K562 (cell line): ENCODE results near the gene HSD3B7. TPM values are rescaled to one million over a fixed set of nuclear protein-coding genes. Genes with fewer than 3 reads are reported as not detected.

ENCODE experiments used
- ARID1B ChIP-seq: fragments of 450-650 bp; IDR thresholded peaks from 2 replicates; pipeline ENCODE4 v1.6.1; 2016; ENCODE audit warnings: antibody characterized with exemption, mild to moderate bottlenecking, inconsistent platforms
- CXXC5 ChIP-seq: fragments of 250-450 bp; sonication (Bioruptor Pico); IDR thresholded peaks from 2 replicates; pipeline ENCODE4 v1.8.0; 2022; ENCODE audit warnings: inconsistent platforms, mild to moderate bottlenecking, moderate library complexity
- EP300 ChIP-seq: IDR thresholded peaks from 2 replicates; pipeline ENCODE4 v1.6.1; 2012; ENCODE audit warnings: low read length, improper control_type of control experiment
- ESRRB ChIP-seq: fragments of 250-450 bp; sonication (Bioruptor Pico); IDR thresholded peaks from 2 replicates; pipeline ENCODE4 v1.5.0; 2020; ENCODE audit warnings: mild to moderate bottlenecking, moderate library complexity, borderline replicate concordance
- HCFC1 ChIP-seq: IDR thresholded peaks from 2 replicates; pipeline ENCODE4 v1.6.1; 2012; ENCODE audit warnings: low read depth, low read length, improper control_type of control experiment
- KDM2B ChIP-seq: fragments of 250-450 bp; sonication (Bioruptor Pico); IDR thresholded peaks from 2 replicates; pipeline ENCODE4 v1.8.0; 2021; ENCODE audit warnings: mild to moderate bottlenecking, moderate library complexity
- MNT ChIP-seq, 2 experiments: fragments of 450-650 bp; conservative IDR thresholded peaks; 2 replicates each; pipeline ENCODE4 v1.6.1; 2017; ENCODE audit warnings: mild to moderate bottlenecking in 2 of 2, moderate library complexity in 2 of 2
- SOX6 ChIP-seq: fragments of 450-650 bp; IDR thresholded peaks from 2 replicates; pipeline ENCODE4 v1.6.1; 2014; ENCODE audit warnings: mild to moderate bottlenecking
- STAT5B ChIP-seq: fragments of 250-450 bp; sonication (Bioruptor Pico); IDR thresholded peaks from 2 replicates; pipeline ENCODE4 v1.8.0; 2021; ENCODE audit warnings: mild to moderate bottlenecking, inconsistent platforms
- YY1 ChIP-seq, 3 experiments: IDR thresholded peaks; 2 replicates each; pipeline ENCODE4 v1.6.1; 2011; ENCODE audit warnings: low read length in 2 of 3, mild to moderate bottlenecking in 2 of 3, moderate library complexity in 2 of 3, borderline replicate concordance in 1 of 3, control low read depth in 1 of 3, low read depth in 1 of 3; ENCODE audit not compliant: insufficient read depth in 3 of 3, insufficient replicate concordance in 2 of 3, control insufficient read depth in 1 of 3, insufficient read length in 1 of 3; ENCODE audit errors: extremely low read depth in 1 of 3
- ZNF316 ChIP-seq: fragments of 450-650 bp; IDR thresholded peaks from 2 replicates; pipeline ENCODE4 v1.6.1; 2016
- polyA plus RNA-seq, 8 experiments: library from polyadenylated mRNA; depleted of rRNA in 4 of 8; stranded (reverse) in 5 of 8; unstranded in 3 of 8; fragments of >200 nt; fragmentation: Nextera tagmentation in 2 of 8; fragmentation: Illumina TruSeq in 1 of 8; extraction: Ambion mirVana in 2 of 8; extraction: Trizol in 1 of 8; gene quantifications; 2 replicates each; pipeline versions ENCODE4 v1.2.1 to v1.2.3, GENCODE V29; 2011 to 2014; ENCODE audit warnings: inconsistent platforms in 1 of 8, missing spikeins in 1 of 8
- total RNA-seq, 7 experiments: library from RNA; depleted of rRNA in 6 of 7; stranded (reverse); fragments of >200 nt in 6 of 7; fragmentation: Illumina TruSeq in 2 of 7; extraction: Trizol in 2 of 7; gene quantifications; 2 replicates each; pipeline versions ENCODE4 v1.2.1 to v1.2.3, GENCODE V29; 2011 to 2021; ENCODE audit warnings: low replicate concordance in 1 of 7
- TF ChIP-seq, protein P1 (sequence below): fragments of 200-400 bp; formaldehyde crosslinking; IDR thresholded peaks from 2 replicates; pipeline ENCODE4 v1.6.1; 2017; ENCODE audit warnings: mild to moderate bottlenecking, low read depth, low read length, moderate library complexity
- TF ChIP-seq, protein P2 (sequence below): sonication (generic); formaldehyde crosslinking; IDR thresholded peaks from 2 replicates; pipeline ENCODE4 v1.8.0; 2023; ENCODE audit warnings: mild to moderate bottlenecking, missing genetic modification reagents
- TF ChIP-seq, protein P3 (sequence below): sonication (generic); formaldehyde crosslinking; IDR thresholded peaks from 2 replicates; pipeline ENCODE4 v1.8.0; 2022; ENCODE audit warnings: mild to moderate bottlenecking, low read depth, missing genetic modification reagents
- TF ChIP-seq, protein P4 (sequence below): fragments of 250-450 bp; sonication (Bioruptor Pico); IDR thresholded peaks from 2 replicates; pipeline ENCODE4 v1.8.0; 2021; ENCODE audit warnings: borderline replicate concordance, mild to moderate bottlenecking, moderate library complexity; ENCODE audit not compliant: poor library complexity, severe bottlenecking
- TF ChIP-seq, protein P5 (sequence below): sonication (generic); formaldehyde crosslinking; IDR thresholded peaks from 2 replicates; pipeline ENCODE4 v1.8.0; 2022; ENCODE audit warnings: mild to moderate bottlenecking, missing genetic modification reagents, borderline replicate concordance

Gene HSD3B7
- total and polyA plus RNA-seq, 9 of the 15 experiments (the other 6 are each of a cell fraction or from before 2014, with no cell fraction given) = 5.4 to 49.1 (median 23.0) TPM

- TF ChIP-seq MNT (conservative IDR thresholded peaks at IDR 0.05) (no peak), CXXC5 (CRISPR knock-in tag) (no peak), YY1 (IDR thresholded peaks at IDR 0.05; ENCODE audit: borderline replicate concordance in 1 of 3, control insufficient read depth in 1 of 3, extremely low read depth in 1 of 3, insufficient read depth in 3 of 3, insufficient read length in 1 of 3, insufficient replicate concordance in 2 of 3, low read depth in 1 of 3, low read length in 2 of 3) (no peak), HCFC1 (no peak), EP300 (peak; percentile 47; the same call in 1 of the 2 replicates), ARID1B (peak; percentile 44), KDM2B (CRISPR knock-in tag) (no peak), ZNF316 (no peak), ESRRB (CRISPR knock-in tag) (no peak), SOX6 (no peak), STAT5B (CRISPR knock-in tag) (no peak)
- TF ChIP-seq, protein P1, sequence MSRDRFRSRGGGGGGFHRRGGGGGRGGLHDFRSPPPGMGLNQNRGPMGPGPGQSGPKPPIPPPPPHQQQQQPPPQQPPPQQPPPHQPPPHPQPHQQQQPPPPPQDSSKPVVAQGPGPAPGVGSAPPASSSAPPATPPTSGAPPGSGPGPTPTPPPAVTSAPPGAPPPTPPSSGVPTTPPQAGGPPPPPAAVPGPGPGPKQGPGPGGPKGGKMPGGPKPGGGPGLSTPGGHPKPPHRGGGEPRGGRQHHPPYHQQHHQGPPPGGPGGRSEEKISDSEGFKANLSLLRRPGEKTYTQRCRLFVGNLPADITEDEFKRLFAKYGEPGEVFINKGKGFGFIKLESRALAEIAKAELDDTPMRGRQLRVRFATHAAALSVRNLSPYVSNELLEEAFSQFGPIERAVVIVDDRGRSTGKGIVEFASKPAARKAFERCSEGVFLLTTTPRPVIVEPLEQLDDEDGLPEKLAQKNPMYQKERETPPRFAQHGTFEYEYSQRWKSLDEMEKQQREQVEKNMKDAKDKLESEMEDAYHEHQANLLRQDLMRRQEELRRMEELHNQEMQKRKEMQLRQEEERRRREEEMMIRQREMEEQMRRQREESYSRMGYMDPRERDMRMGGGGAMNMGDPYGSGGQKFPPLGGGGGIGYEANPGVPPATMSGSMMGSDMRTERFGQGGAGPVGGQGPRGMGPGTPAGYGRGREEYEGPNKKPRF = no peak
- TF ChIP-seq, protein P2, sequence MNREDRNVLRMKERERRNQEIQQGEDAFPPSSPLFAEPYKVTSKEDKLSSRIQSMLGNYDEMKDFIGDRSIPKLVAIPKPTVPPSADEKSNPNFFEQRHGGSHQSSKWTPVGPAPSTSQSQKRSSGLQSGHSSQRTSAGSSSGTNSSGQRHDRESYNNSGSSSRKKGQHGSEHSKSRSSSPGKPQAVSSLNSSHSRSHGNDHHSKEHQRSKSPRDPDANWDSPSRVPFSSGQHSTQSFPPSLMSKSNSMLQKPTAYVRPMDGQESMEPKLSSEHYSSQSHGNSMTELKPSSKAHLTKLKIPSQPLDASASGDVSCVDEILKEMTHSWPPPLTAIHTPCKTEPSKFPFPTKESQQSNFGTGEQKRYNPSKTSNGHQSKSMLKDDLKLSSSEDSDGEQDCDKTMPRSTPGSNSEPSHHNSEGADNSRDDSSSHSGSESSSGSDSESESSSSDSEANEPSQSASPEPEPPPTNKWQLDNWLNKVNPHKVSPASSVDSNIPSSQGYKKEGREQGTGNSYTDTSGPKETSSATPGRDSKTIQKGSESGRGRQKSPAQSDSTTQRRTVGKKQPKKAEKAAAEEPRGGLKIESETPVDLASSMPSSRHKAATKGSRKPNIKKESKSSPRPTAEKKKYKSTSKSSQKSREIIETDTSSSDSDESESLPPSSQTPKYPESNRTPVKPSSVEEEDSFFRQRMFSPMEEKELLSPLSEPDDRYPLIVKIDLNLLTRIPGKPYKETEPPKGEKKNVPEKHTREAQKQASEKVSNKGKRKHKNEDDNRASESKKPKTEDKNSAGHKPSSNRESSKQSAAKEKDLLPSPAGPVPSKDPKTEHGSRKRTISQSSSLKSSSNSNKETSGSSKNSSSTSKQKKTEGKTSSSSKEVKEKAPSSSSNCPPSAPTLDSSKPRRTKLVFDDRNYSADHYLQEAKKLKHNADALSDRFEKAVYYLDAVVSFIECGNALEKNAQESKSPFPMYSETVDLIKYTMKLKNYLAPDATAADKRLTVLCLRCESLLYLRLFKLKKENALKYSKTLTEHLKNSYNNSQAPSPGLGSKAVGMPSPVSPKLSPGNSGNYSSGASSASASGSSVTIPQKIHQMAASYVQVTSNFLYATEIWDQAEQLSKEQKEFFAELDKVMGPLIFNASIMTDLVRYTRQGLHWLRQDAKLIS = no peak
- TF ChIP-seq, protein P3, sequence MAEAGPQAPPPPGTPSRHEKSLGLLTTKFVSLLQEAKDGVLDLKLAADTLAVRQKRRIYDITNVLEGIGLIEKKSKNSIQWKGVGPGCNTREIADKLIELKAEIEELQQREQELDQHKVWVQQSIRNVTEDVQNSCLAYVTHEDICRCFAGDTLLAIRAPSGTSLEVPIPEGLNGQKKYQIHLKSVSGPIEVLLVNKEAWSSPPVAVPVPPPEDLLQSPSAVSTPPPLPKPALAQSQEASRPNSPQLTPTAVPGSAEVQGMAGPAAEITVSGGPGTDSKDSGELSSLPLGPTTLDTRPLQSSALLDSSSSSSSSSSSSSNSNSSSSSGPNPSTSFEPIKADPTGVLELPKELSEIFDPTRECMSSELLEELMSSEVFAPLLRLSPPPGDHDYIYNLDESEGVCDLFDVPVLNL (CRISPR knock-in tag) = no peak
- TF ChIP-seq, protein P4, sequence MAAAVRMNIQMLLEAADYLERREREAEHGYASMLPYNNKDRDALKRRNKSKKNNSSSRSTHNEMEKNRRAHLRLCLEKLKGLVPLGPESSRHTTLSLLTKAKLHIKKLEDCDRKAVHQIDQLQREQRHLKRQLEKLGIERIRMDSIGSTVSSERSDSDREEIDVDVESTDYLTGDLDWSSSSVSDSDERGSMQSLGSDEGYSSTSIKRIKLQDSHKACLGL (CRISPR knock-in tag) = no peak
- TF ChIP-seq, protein P5, sequence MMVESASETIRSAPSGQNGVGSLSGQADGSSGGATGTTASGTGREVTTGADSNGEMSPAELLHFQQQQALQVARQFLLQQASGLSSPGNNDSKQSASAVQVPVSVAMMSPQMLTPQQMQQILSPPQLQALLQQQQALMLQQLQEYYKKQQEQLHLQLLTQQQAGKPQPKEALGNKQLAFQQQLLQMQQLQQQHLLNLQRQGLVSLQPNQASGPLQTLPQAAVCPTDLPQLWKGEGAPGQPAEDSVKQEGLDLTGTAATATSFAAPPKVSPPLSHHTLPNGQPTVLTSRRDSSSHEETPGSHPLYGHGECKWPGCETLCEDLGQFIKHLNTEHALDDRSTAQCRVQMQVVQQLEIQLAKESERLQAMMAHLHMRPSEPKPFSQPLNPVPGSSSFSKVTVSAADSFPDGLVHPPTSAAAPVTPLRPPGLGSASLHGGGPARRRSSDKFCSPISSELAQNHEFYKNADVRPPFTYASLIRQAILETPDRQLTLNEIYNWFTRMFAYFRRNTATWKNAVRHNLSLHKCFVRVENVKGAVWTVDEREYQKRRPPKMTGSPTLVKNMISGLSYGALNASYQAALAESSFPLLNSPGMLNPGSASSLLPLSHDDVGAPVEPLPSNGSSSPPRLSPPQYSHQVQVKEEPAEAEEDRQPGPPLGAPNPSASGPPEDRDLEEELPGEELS (CRISPR knock-in tag) = no peak
Measured at GRCh38 chr16:30974348-30974747, 10.7 kb upstream of the HSD3B7 start (continued).
